Measurements from ENCODE around the gene CORO2B. TPM values are rescaled to one million over a fixed set of nuclear protein-coding genes. Genes with fewer than 3 reads are reported as not detected.

The CORO2B gene
- total RNA-seq, 1 experiment from 2014 or later: 0.14 TPM

- no peak overlapping the region for H3K4me3 Mint-ChIP-seq (ENCODE audit: low read depth, unreplicated experiment)
These were observed 73.2 kb downstream of the CORO2B start for GRCh38 chr15:68651916-68652525.

GRCh38 chr15:68653031-68653635 is 74.3 kb downstream of the CORO2B start:
- no peaks in the 10 kb centered on the region for H3K9me3 Mint-ChIP-seq (ENCODE audit: low read depth, unreplicated experiment)
- no TSS peak for BruUV-seq (replicated peaks)
- H3K36me3 Mint-ChIP-seq (ENCODE audit: insufficient read depth, unreplicated experiment): no peaks in the 10 kb centered on the region
- H3K4me3 Mint-ChIP-seq (ENCODE audit: low read depth, unreplicated experiment): no peak overlapping the region
- no peak for DNase-seq
- no peaks in the 10 kb centered on the region for H3K4me1 Mint-ChIP-seq (ENCODE audit: low read depth, unreplicated experiment)
- TF ChIP-seq, protein P1, sequence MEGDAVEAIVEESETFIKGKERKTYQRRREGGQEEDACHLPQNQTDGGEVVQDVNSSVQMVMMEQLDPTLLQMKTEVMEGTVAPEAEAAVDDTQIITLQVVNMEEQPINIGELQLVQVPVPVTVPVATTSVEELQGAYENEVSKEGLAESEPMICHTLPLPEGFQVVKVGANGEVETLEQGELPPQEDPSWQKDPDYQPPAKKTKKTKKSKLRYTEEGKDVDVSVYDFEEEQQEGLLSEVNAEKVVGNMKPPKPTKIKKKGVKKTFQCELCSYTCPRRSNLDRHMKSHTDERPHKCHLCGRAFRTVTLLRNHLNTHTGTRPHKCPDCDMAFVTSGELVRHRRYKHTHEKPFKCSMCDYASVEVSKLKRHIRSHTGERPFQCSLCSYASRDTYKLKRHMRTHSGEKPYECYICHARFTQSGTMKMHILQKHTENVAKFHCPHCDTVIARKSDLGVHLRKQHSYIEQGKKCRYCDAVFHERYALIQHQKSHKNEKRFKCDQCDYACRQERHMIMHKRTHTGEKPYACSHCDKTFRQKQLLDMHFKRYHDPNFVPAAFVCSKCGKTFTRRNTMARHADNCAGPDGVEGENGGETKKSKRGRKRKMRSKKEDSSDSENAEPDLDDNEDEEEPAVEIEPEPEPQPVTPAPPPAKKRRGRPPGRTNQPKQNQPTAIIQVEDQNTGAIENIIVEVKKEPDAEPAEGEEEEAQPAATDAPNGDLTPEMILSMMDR (IDR thresholded peaks at IDR 0.05; ENCODE audit: unreplicated experiment): no peak
- H3K27ac Mint-ChIP-seq (ENCODE audit: unreplicated experiment): no peak overlapping the region
- intact Hi-C loops (cut with micrococcal nuclease; ENCODE audit: unreplicated experiment): no loop called here
- CTCF ChIA-PET: interaction anchor here (0.9 kb wide), 1 partner anchor 13 kb away, joined by 4 read pairs; no protein-coding TSS in a partner anchor
- peaks cover 65% of the 10 kb centered on the region for H3K27me3 Mint-ChIP-seq (ENCODE audit: unreplicated experiment)

More at GRCh38 chr15:68651916-68652525, 73.2 kb downstream of the CORO2B start:
- Mint-ChIP-seq H3K4me1 (ENCODE audit: low read depth, unreplicated experiment) (no peaks in the 10 kb centered on the region), H3K36me3 (ENCODE audit: insufficient read depth, unreplicated experiment) (no peaks in the 10 kb centered on the region), H3K27me3 (ENCODE audit: unreplicated experiment) (peaks cover 61% of the 10 kb centered on the region), H3K9me3 (ENCODE audit: low read depth, unreplicated experiment) (no peaks in the 10 kb centered on the region), H3K27ac (ENCODE audit: unreplicated experiment) (no peak overlapping the region)
- no peak for DNase-seq
- CTCF ChIA-PET: interaction anchor here (0.5 to 0.6 kb wide), 3 partner anchors 41 to 71 kb away, joined by 3 read pairs; no protein-coding TSS in a partner anchor
- intact Hi-C loops (cut with micrococcal nuclease; ENCODE audit: unreplicated experiment): loop anchor here (1.0 kb wide), 1 partner anchor 93 kb away; no protein-coding TSS in a partner anchor
- no TSS peak for BruUV-seq (replicated peaks)
- TF ChIP-seq, protein P1 (IDR thresholded peaks at IDR 0.05; ENCODE audit: unreplicated experiment): no peak

DNA sequence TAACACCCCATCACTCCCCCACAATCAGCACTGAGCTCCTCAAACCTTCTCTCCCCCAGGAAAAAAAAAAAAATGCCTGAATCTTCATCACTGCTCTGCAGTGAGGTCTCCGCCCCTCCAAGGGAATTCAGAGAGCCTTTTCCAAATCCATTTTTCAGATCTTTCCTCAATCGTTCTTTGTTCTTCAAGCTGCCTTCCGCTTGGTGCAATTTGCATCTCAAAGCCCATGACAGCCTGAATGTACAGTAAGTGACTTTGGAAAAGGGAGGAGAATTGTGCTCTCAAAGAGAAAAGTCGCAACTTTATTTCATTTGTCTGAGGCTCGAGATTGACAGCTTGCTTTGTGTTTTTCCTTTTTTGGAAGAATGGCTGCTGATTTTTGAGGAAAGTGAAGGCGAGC is 75.0 kb downstream of the CORO2B start:
- no peaks in the 10 kb centered on the region for H3K4me1 Mint-ChIP-seq (ENCODE audit: low read depth, unreplicated experiment)
- H3K27me3 Mint-ChIP-seq (ENCODE audit: unreplicated experiment): peaks cover 72% of the 10 kb centered on the region
- H3K27ac Mint-ChIP-seq (ENCODE audit: unreplicated experiment): no peak overlapping the region
- H3K36me3 Mint-ChIP-seq (ENCODE audit: insufficient read depth, unreplicated experiment): no peaks in the 10 kb centered on the region
- intact Hi-C loops (cut with micrococcal nuclease; ENCODE audit: unreplicated experiment): no loop called here
- TF ChIP-seq, protein P1 (IDR thresholded peaks at IDR 0.05; ENCODE audit: unreplicated experiment): no peak
- no peak for DNase-seq
- no TSS peak for BruUV-seq (replicated peaks)
- H3K4me3 Mint-ChIP-seq (ENCODE audit: low read depth, unreplicated experiment): no peak overlapping the region
- no peaks in the 10 kb centered on the region for H3K9me3 Mint-ChIP-seq (ENCODE audit: low read depth, unreplicated experiment)
- CTCF ChIA-PET: interaction anchor here (0.9 kb wide), 1 partner anchor 12 kb away, joined by 4 read pairs; no protein-coding TSS in a partner anchor

DNA sequence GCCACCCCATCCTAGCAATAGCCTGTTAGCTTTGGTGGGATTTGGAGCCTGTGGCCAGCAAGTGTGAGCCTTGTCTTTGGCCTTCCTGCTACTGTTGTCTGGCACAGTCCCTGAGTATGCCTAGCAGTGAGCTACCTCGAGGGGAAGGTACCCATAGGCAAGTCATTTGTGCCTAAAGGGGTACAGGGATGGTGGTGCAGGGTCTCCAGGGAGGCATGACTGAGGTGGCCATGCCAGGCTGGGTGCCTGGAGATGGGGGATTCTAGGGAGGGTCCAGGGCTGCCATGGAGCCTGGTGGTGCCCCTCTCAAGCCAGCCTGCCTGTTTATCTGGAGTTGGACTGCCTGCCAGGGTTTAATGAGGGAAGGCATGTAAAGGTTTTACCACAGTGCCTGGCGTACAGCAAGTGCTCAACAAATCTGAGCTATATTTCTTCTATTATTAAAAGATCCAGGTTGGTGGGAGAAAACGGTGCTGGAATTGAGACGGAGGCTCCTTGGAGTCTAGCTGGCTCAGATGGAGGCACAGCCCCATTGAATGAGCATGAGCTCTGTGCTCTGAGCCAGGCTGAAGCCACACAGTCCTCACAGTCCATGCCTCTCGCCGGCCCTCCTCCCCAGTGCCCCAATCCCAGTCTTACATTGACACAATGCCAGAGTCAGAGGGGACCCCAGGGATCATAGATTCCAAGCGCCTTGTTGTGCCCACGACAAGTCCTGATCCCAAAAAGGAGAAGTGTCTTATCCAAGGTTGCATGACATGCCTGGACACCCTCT is 76.2 kb downstream of the CORO2B start:
- no peak for DNase-seq
- peaks cover 76% of the 10 kb centered on the region for H3K27me3 Mint-ChIP-seq (ENCODE audit: unreplicated experiment)
- CTCF ChIA-PET: no interaction called here
- no peaks in the 10 kb centered on the region for H3K9me3 Mint-ChIP-seq (ENCODE audit: low read depth, unreplicated experiment)
- no peaks in the 10 kb centered on the region for H3K36me3 Mint-ChIP-seq (ENCODE audit: insufficient read depth, unreplicated experiment)
- H3K4me1 Mint-ChIP-seq (ENCODE audit: low read depth, unreplicated experiment): no peaks in the 10 kb centered on the region
- BruUV-seq (replicated peaks): no TSS peak
- H3K27ac Mint-ChIP-seq (ENCODE audit: unreplicated experiment): no peak overlapping the region
- H3K4me3 Mint-ChIP-seq (ENCODE audit: low read depth, unreplicated experiment): no peak overlapping the region
- TF ChIP-seq, protein P1 (IDR thresholded peaks at IDR 0.05; ENCODE audit: unreplicated experiment): no peak
- intact Hi-C loops (cut with micrococcal nuclease; ENCODE audit: unreplicated experiment): no loop called here

All from Calu3 (cell line).